Measurements from ENCODE around the gene SLC2A9.
"Not testable (repeated sequence)": the region's sequence is repeated elsewhere in the genome, so short reads cannot be mapped to it uniquely, and the experiment has no call there.

Gene SLC2A9

GRCh38 chr4:9845791-9846493 lies 175.4 kb downstream of the SLC2A9 start:
- DNase-seq (ENCODE audit: low read depth in 2 of 3, low spot score in 1 of 3), result no peak

- DNase-seq (ENCODE audit: low read depth in 2 of 3, low spot score in 1 of 3), result no peak
These were observed 180.2 kb downstream of the SLC2A9 start for GRCh38 chr4:9841072-9841471.

- no peak for DNase-seq (ENCODE audit: low read depth in 2 of 3, low spot score in 1 of 3)
These were observed 185.9 kb downstream of the SLC2A9 start for GRCh38 chr4:9835430-9835829.

GRCh38 chr4:9833421-9833820 lies 187.9 kb downstream of the SLC2A9 start:
- no peak for DNase-seq (ENCODE audit: low read depth in 2 of 3, low spot score in 1 of 3)

- DNase-seq (ENCODE audit: low read depth in 2 of 3, low spot score in 1 of 3), result no peak
These were observed 188.7 kb downstream of the SLC2A9 start for GRCh38 chr4:9832640-9833039.

GRCh38 chr4:9826551-9826950 lies 194.7 kb downstream of the SLC2A9 start:
- no peak for DNase-seq (ENCODE audit: low read depth in 2 of 3, low spot score in 1 of 3)

- DNase-seq (ENCODE audit: low read depth in 2 of 3, low spot score in 1 of 3), result peak; percentile 4 to 7 (median 6)
These were observed 196.2 kb downstream of the SLC2A9 start for GRCh38 chr4:9825049-9825448.

GRCh38 chr4:9820343-9820742 lies 201.0 kb downstream of the SLC2A9 start:
- DNase-seq (ENCODE audit: low read depth in 2 of 3, low spot score in 1 of 3), result no peak

GRCh38 chr4:9816285-9816684 lies 205.0 kb downstream of the SLC2A9 start:
- no peak for DNase-seq (ENCODE audit: low read depth in 2 of 3, low spot score in 1 of 3)

- peak in 2 of 3 donors; percentile 3 to 12 for DNase-seq (ENCODE audit: low read depth in 2 of 3, low spot score in 1 of 3)
These were observed 208.6 kb downstream of the SLC2A9 start for GRCh38 chr4:9812501-9813340.

GRCh38 chr4:9811806-9812205 lies 209.5 kb downstream of the SLC2A9 start:
- DNase-seq (ENCODE audit: low read depth in 2 of 3, low spot score in 1 of 3), result no peak

GRCh38 chr4:9808077-9808476 lies 213.2 kb downstream of the SLC2A9 start:
- no peak for DNase-seq (ENCODE audit: low read depth in 2 of 3, low spot score in 1 of 3)

- DNase-seq (ENCODE audit: low read depth in 2 of 3, low spot score in 1 of 3), result no peak
These were observed 216.4 kb downstream of the SLC2A9 start for GRCh38 chr4:9804918-9805317.

GRCh38 chr4:9800848-9801247 lies 220.4 kb downstream of the SLC2A9 start:
- DNase-seq (ENCODE audit: low read depth in 2 of 3, low spot score in 1 of 3), result no peak

- DNase-seq (ENCODE audit: low read depth in 2 of 3, low spot score in 1 of 3), result not testable (repeated sequence)
These were observed 224.7 kb downstream of the SLC2A9 start for GRCh38 chr4:9796641-9797040.

GRCh38 chr4:9792381-9792780 lies 228.9 kb downstream of the SLC2A9 start:
- no peak for DNase-seq (ENCODE audit: low read depth in 2 of 3, low spot score in 1 of 3)

- DNase-seq (ENCODE audit: low read depth in 2 of 3, low spot score in 1 of 3), result not testable (repeated sequence)
These were observed 235.4 kb downstream of the SLC2A9 start for GRCh38 chr4:9785891-9786290.

- DNase-seq (ENCODE audit: low read depth in 2 of 3, low spot score in 1 of 3), result no peak
These were observed 239.2 kb downstream of the SLC2A9 start for GRCh38 chr4:9782136-9782436.

- DNase-seq (ENCODE audit: low read depth in 2 of 3, low spot score in 1 of 3), result no peak
These were observed 239.8 kb downstream of the SLC2A9 start, which contains the start of gene DRD5 for GRCh38 chr4:9781343-9782135. DRD5 (plus strand) TSS chr4:9781634; CDS start chr4:9782030, 396 bp downstream.

Data from stimulated activated CD4-positive, alpha-beta T cell treated with anti-CD3 and anti-CD28 coated beads, Interleukin-12 subunit alpha, Interleukin-12 subunit beta, amount 100 ng/mL, for 48 hours (primary cell).